GM23338 (cell line): ENCODE data around the gene CEND1. TPM values are rescaled to one million over a fixed set of nuclear protein-coding genes. Genes with fewer than 3 reads are reported as not detected.

ENCODE experiments used
- ATAC-seq: fragments of 200-7000 bp; cut with Tn5 transposase; 3 replicates; pipeline ENCODE4 v1.9.1; 2020
- DNase-seq: peaks from one replicate; pipeline ENCODE4 v3.0.0-alpha.2; 2015; ENCODE audit warnings: low spot score
- H2AFZ ChIP-seq: fragments of 200-600 bp; sonication (generic); 2 replicates; pipeline ENCODE4 v1.8.0; 2016; ENCODE audit warnings: antibody characterized with exemption, mild to moderate bottlenecking, moderate library complexity
- H3F3A ChIP-seq: fragments of 200-600 bp; sonication (generic); replicated peaks from 2 replicates; pipeline ENCODE4 v1.8.0; 2017; ENCODE audit warnings: antibody characterized with exemption, mixed run types, low read depth
- H3K27ac ChIP-seq: fragments of 200-600 bp; sonication (generic); 2 replicates; pipeline ENCODE4 v1.6.1; 2016; ENCODE audit warnings: low read depth
- H3K27me3 ChIP-seq: fragments of 200-600 bp; sonication (generic); 2 replicates; pipeline ENCODE4 v1.8.0; 2016; ENCODE audit warnings: mild to moderate bottlenecking, mixed run types, moderate library complexity; ENCODE audit not compliant: insufficient read depth
- H3K36me3 ChIP-seq: fragments of 200-600 bp; sonication (generic); 2 replicates; pipeline ENCODE4 v1.8.0; 2016; ENCODE audit warnings: mild to moderate bottlenecking; ENCODE audit not compliant: insufficient read depth
- H3K4me1 ChIP-seq: fragments of 200-600 bp; sonication (generic); 2 replicates; pipeline ENCODE4 v1.8.0; 2016; ENCODE audit warnings: mild to moderate bottlenecking, moderate library complexity; ENCODE audit not compliant: insufficient read depth
- H3K4me2 ChIP-seq: fragments of 200-600 bp; sonication (generic); 2 replicates; pipeline ENCODE4 v1.7.1; 2017; ENCODE audit warnings: mixed run types
- H3K4me3 ChIP-seq: fragments of 200-600 bp; sonication (generic); 2 replicates; pipeline ENCODE4 v1.6.1; 2016; ENCODE audit warnings: mixed run types
- H3K79me2 ChIP-seq: fragments of 200-600 bp; sonication (generic); replicated peaks from 2 replicates; pipeline ENCODE4 v1.8.0; 2017; ENCODE audit warnings: mild to moderate bottlenecking; ENCODE audit not compliant: insufficient read depth
- H3K9me2 ChIP-seq: fragments of 200-600 bp; sonication (generic); 2 replicates; pipeline ENCODE4 v1.8.0; 2017; ENCODE audit not compliant: insufficient read depth
- H4K20me1 ChIP-seq: fragments of 200-600 bp; sonication (generic); replicated peaks from 2 replicates; pipeline ENCODE4 v1.8.0; 2017; ENCODE audit warnings: mild to moderate bottlenecking; ENCODE audit not compliant: insufficient read depth
- H3K27ac Mint-ChIP-seq: 2 replicates; pipeline ENCODE4 v1.8.0; 2020; ENCODE audit warnings: inconsistent platforms, mild to moderate bottlenecking, moderate library complexity, mixed read lengths
- H3K27me3 Mint-ChIP-seq: 3 replicates; pipeline ENCODE4 v1.8.0; 2022; ENCODE audit warnings: low read depth, mild to moderate bottlenecking, moderate library complexity, mixed read lengths, inconsistent platforms; ENCODE audit not compliant: insufficient read depth, poor library complexity
- H3K36me3 Mint-ChIP-seq: 3 replicates; pipeline ENCODE4 v1.8.0; 2021; ENCODE audit warnings: low read depth, mild to moderate bottlenecking, inconsistent platforms, moderate library complexity, mixed read lengths
- H3K4me1 Mint-ChIP-seq: 3 replicates; pipeline ENCODE4 v1.8.0; 2020; ENCODE audit warnings: mild to moderate bottlenecking, inconsistent platforms, mixed read lengths
- H3K4me3 Mint-ChIP-seq: 3 replicates; pipeline ENCODE4 v1.8.0; 2021; ENCODE audit warnings: moderate library complexity, mild to moderate bottlenecking, inconsistent platforms, mixed read lengths
- H3K9me3 Mint-ChIP-seq: 3 replicates; pipeline ENCODE4 v1.8.0; 2020; ENCODE audit warnings: moderate library complexity, mild to moderate bottlenecking, inconsistent platforms, mixed read lengths
- CREB1 ChIP-seq: fragments of 250-450 bp; sonication (Bioruptor Pico); IDR thresholded peaks from 2 replicates; pipeline ENCODE4 v1.5.0; 2020; ENCODE audit warnings: low read depth, mild to moderate bottlenecking, moderate library complexity
- EZH2phosphoT487 ChIP-seq: fragments of 200-600 bp; sonication (generic); IDR thresholded peaks from one replicate; pipeline ENCODE4 v1.8.1; 2018; ENCODE audit warnings: antibody characterized with exemption; ENCODE audit not compliant: unreplicated experiment
- JUNB ChIP-seq: IDR thresholded peaks from one replicate; pipeline ENCODE4 v1.6.1; 2016; ENCODE audit warnings: antibody characterized with exemption; ENCODE audit not compliant: unreplicated experiment
- NANOG ChIP-seq: IDR thresholded peaks from 2 replicates; pipeline ENCODE4 v1.6.1; 2016; ENCODE audit warnings: antibody characterized with exemption, borderline replicate concordance
- POLR2AphosphoS5 ChIP-seq: IDR thresholded peaks from 2 replicates; pipeline ENCODE4 v1.6.1; 2016; ENCODE audit warnings: antibody characterized with exemption, low read depth
- STAT1 ChIP-seq: IDR thresholded peaks from one replicate; pipeline ENCODE4 v1.6.1; 2016; ENCODE audit warnings: antibody characterized with exemption; ENCODE audit not compliant: unreplicated experiment
- ZNF114 ChIP-seq: fragments of 250-450 bp; sonication (Bioruptor Pico); IDR thresholded peaks from 2 replicates; pipeline ENCODE4 v1.5.0; 2020; ENCODE audit warnings: mild to moderate bottlenecking, moderate library complexity
- ZNF331 ChIP-seq: fragments of 250-450 bp; sonication (Bioruptor Pico); IDR thresholded peaks from 2 replicates; pipeline ENCODE4 v1.5.0; 2020; ENCODE audit warnings: low read depth, mild to moderate bottlenecking, moderate library complexity
- polyA plus RNA-seq: library from polyadenylated mRNA; unstranded; fragments of >200 nt; fragmentation: Nextera tagmentation; extraction: Ambion mirVana; gene quantifications from 2 replicates; pipeline ENCODE4 v1.2.1, GENCODE V29; 2016
- total RNA-seq: library from RNA; depleted of rRNA; stranded (reverse); fragments of >200 nt; shearing (Covaris generic); gene quantifications from 2 replicates; pipeline ENCODE4 v1.2.3, GENCODE V29; 2014
- TF ChIP-seq, protein P1 (sequence below), 2 experiments: fragments of 200-600 bp in 1 of 2; sonication (generic) in 1 of 2; conservative IDR thresholded peaks; 2 replicates each; pipeline versions ENCODE4 v1.5.1 to v1.6.1; 2016 to 2017; ENCODE audit warnings: antibody characterized with exemption in 2 of 2, low read depth in 2 of 2, mild to moderate bottlenecking in 2 of 2, moderate library complexity in 1 of 2
- TF ChIP-seq, protein P2 (sequence below): IDR thresholded peaks from 2 replicates; pipeline ENCODE4 v1.6.1; 2016; ENCODE audit warnings: antibody characterized with exemption

CEND1 gene
- total and polyA plus RNA-seq, 2 experiments from 2014 or later: 4.8 to 5.5 TPM

DNA sequence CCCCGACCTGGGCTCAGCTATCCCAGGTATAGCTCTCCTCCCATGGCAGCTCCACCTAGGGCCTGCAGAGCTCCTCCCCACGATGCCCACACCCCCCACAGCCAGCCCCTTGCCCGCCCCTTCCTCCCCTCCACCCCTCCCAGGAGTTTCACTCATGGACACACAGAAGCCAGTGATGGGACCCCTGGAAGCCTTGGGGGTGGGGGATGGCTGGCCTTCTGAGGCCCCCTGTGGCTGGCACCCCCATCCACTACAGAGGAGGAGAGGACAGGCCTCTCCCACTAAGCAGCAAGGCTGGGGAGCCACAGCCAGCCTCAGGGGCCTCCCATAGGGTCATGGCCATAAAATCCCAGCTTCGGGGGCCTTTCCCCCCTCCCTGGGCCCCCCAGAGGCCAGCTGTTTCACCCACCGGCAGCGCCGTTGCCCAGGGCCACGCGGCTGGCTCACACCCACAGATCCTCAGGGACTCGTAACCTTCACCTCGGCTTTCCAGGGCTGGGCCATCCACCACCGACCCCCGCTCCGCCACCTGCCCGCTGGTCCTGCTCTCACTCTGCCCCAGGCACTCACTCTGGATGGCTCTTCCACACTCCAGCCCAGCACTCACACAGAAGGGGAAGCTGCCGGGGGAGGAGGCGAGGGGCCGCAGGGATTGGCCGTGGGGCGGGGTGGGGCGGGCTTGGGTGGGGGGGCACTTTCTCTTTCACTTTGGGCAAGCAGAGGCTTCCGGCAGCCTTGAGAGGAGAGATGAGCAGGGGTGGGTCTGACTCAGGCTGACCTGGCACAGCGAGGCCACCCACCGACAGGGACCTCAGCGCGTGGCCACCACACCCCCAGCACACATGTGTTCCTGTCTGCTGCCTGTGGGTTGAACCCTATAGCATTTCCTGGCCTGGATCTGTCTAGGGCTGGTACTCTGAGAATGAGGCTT, 6.0 kb upstream of the CEND1 start:
- Histone ChIP-seq H3K79me2 (no peaks in the 10 kb centered on the region; the same call in 1 of the 2 replicates), H3K9me2 (no peaks in the 10 kb centered on the region), H3K27ac (no peak overlapping the region), H3K4me3 (peak overlapping the region; percentile 86; the same call in 1 of the 2 replicates), H3K4me1 (peaks cover 12% of the 10 kb centered on the region; the same call in 1 of the 2 replicates), H3K4me2 (peak overlapping the region; percentile 95), H2AFZ (no peak overlapping the region), H3F3A (peaks cover 21% of the 10 kb centered on the region), H3K36me3 (no peaks in the 10 kb centered on the region), H4K20me1 (0 out of 2 replicates have a peak, but pooled peaks cover 3% of the 10 kb centered on the region), H3K27me3 (no peaks in the 10 kb centered on the region)
- H3K36me3 Mint-ChIP-seq: peaks cover 8% of the 10 kb centered on the region; the same call in 2 of the 3 replicates
- H3K9me3 Mint-ChIP-seq: no peaks in the 10 kb centered on the region
- peak; percentile 57 for DNase-seq
- peaks cover 5% of the 10 kb centered on the region for H3K27me3 Mint-ChIP-seq
- peaks cover 20% of the 10 kb centered on the region; the same call in 2 of the 3 replicates for H3K4me1 Mint-ChIP-seq
- H3K4me3 Mint-ChIP-seq: peak overlapping the region; percentile 81
- ATAC-seq: peak; percentile 24
- no peak overlapping the region; the same call in 1 of the 2 replicates for H3K27ac Mint-ChIP-seq
- TF ChIP-seq, protein P1, sequence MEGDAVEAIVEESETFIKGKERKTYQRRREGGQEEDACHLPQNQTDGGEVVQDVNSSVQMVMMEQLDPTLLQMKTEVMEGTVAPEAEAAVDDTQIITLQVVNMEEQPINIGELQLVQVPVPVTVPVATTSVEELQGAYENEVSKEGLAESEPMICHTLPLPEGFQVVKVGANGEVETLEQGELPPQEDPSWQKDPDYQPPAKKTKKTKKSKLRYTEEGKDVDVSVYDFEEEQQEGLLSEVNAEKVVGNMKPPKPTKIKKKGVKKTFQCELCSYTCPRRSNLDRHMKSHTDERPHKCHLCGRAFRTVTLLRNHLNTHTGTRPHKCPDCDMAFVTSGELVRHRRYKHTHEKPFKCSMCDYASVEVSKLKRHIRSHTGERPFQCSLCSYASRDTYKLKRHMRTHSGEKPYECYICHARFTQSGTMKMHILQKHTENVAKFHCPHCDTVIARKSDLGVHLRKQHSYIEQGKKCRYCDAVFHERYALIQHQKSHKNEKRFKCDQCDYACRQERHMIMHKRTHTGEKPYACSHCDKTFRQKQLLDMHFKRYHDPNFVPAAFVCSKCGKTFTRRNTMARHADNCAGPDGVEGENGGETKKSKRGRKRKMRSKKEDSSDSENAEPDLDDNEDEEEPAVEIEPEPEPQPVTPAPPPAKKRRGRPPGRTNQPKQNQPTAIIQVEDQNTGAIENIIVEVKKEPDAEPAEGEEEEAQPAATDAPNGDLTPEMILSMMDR (conservative IDR thresholded peaks at IDR 0.05; ENCODE audit: low read depth in 2 of 2): no peak
- TF ChIP-seq ZNF114 (CRISPR knock-in tag) (no peak), POLR2AphosphoS5 (no peak), NANOG (no peak), JUNB (no peak), CREB1 (CRISPR knock-in tag) (no peak), STAT1 (no peak), ZNF331 (CRISPR knock-in tag) (no peak), EZH2phosphoT487 (no peak)
- TF ChIP-seq, protein P2, sequence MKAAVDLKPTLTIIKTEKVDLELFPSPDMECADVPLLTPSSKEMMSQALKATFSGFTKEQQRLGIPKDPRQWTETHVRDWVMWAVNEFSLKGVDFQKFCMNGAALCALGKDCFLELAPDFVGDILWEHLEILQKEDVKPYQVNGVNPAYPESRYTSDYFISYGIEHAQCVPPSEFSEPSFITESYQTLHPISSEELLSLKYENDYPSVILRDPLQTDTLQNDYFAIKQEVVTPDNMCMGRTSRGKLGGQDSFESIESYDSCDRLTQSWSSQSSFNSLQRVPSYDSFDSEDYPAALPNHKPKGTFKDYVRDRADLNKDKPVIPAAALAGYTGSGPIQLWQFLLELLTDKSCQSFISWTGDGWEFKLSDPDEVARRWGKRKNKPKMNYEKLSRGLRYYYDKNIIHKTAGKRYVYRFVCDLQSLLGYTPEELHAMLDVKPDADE: no peak
